Lower lobe of right lung (tissue), 2 donors: ENCODE results near the gene KNSTRN. TPM values are rescaled to one million over a fixed set of nuclear protein-coding genes. Genes with fewer than 3 reads are reported as not detected.

ENCODE experiments used
- ATAC-seq, 2 donors: fragments of 200-7000 bp; cut with Tn5 transposase; one replicate each; pipeline ENCODE4 v1.9.1; 2020 to 2022; ENCODE audit warnings: mild to moderate bottlenecking in 2 of 2, moderate library complexity in 2 of 2
- DNase-seq: peaks from one replicate; pipeline ENCODE4 v3.0.0-alpha.2; 2020
- H3K27ac ChIP-seq: fragments of 200-600 bp; one replicate; pipeline ENCODE4 v1.8.0; 2022
- H3K27me3 ChIP-seq: fragments of 200-600 bp; one replicate; pipeline ENCODE4 v1.8.0; 2022; ENCODE audit warnings: low read depth
- H3K36me3 ChIP-seq: fragments of 200-600 bp; one replicate; pipeline ENCODE4 v1.8.0; 2022; ENCODE audit warnings: mild to moderate bottlenecking
- H3K4me1 ChIP-seq: fragments of 200-600 bp; one replicate; pipeline ENCODE4 v1.8.0; 2022
- H3K4me3 ChIP-seq: fragments of 200-600 bp; one replicate; pipeline ENCODE4 v1.8.0; 2022; ENCODE audit warnings: mild to moderate bottlenecking
- H3K9me3 ChIP-seq: fragments of 200-600 bp; one replicate; pipeline ENCODE4 v1.8.0; 2022
- CTCF ChIP-seq: fragments of 200-600 bp; IDR thresholded peaks from one replicate; pipeline ENCODE4 v1.8.0; 2022; ENCODE audit warnings: antibody characterized with exemption, mild to moderate bottlenecking
- intact Hi-C: fragments of 100-400 bp; cut with DNase I; formaldehyde crosslinking; loops from one replicate; pipeline ENCODE4 v1.11.0; 2022
- total RNA-seq: library from RNA; stranded (reverse); fragmentation: NEBNext Ultra II Directional; extraction: Animal tissue kit (Norgen Biotek cat#: 25700); gene quantifications from one replicate; pipeline ENCODE4 v1.2.1, GENCODE V29; 2021
- donor health status: DM: no; HTN: yes; CAD: no; lungs with severe emphysema.

KNSTRN gene
- total RNA-seq, 1 donor from 2014 or later: 20.1 TPM

GRCh38 chr15:40416056-40416455 lies 33.5 kb downstream of the KNSTRN start:
- H3K36me3 ChIP-seq: peaks cover 74% of the 10 kb centered on the region
- H3K27ac ChIP-seq: no peak overlapping the region
- no peak overlapping the region for H3K4me3 ChIP-seq
- H3K9me3 ChIP-seq: no peaks in the 10 kb centered on the region
- no peak for ATAC-seq
- TF ChIP-seq CTCF: no peak
- H3K4me1 ChIP-seq: peaks cover 12% of the 10 kb centered on the region
- no peak for DNase-seq
- H3K27me3 ChIP-seq: no peaks in the 10 kb centered on the region
- intact Hi-C loops: no loop called here

GRCh38 chr15:40418126-40418525 lies 35.6 kb downstream of the KNSTRN start:
- H3K4me3 ChIP-seq: no peak overlapping the region
- H3K9me3 ChIP-seq: no peaks in the 10 kb centered on the region
- peaks cover 24% of the 10 kb centered on the region for H3K4me1 ChIP-seq
- ATAC-seq (no peak), DNase-seq (no peak)
- peaks cover 54% of the 10 kb centered on the region for H3K36me3 ChIP-seq
- intact Hi-C loops: no loop called here
- no peak overlapping the region for H3K27ac ChIP-seq
- no peaks in the 10 kb centered on the region for H3K27me3 ChIP-seq
- TF ChIP-seq CTCF: no peak

GRCh38 chr15:40420071-40420713 lies 37.7 kb downstream of the KNSTRN start:
- Histone ChIP-seq H3K4me3 (no peak overlapping the region), H3K27ac (no peak overlapping the region), H3K36me3 (peaks cover 33% of the 10 kb centered on the region), H3K27me3 (no peaks in the 10 kb centered on the region), H3K9me3 (no peaks in the 10 kb centered on the region), H3K4me1 (peaks cover 24% of the 10 kb centered on the region)
- ATAC-seq (no peak), DNase-seq (no peak)
- intact Hi-C loops: no loop called here
- no peak for TF ChIP-seq CTCF

DNA sequence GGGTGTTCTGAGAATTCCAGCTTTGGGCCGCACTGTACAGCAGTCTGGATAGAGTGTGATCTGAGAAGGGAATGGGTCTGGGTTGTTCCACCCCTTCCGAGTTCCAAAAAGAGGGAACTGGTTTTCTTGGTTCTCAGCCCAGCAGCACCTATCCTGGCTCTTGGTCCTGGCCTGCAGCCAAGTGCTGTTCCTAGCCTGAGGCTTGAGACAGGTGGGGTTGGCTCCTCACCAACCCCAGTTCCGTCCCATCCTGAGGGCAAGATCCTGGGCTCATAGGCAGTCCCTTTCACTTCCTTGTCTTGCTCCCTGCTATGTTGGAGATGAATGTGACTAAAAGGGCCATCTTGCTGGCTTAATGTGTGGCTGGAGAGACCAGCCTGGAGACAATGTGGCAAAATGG lies 38.3 kb downstream of the KNSTRN start:
- ATAC-seq (peak; percentile 70 to 73), DNase-seq (peak; percentile 86)
- Histone ChIP-seq H3K36me3 (peaks cover 27% of the 10 kb centered on the region), H3K4me1 (peaks cover 24% of the 10 kb centered on the region), H3K4me3 (no peak overlapping the region), H3K27me3 (no peaks in the 10 kb centered on the region), H3K9me3 (no peaks in the 10 kb centered on the region), H3K27ac (no peak overlapping the region)
- TF ChIP-seq CTCF: no peak
- intact Hi-C loops: no loop called here

DNA sequence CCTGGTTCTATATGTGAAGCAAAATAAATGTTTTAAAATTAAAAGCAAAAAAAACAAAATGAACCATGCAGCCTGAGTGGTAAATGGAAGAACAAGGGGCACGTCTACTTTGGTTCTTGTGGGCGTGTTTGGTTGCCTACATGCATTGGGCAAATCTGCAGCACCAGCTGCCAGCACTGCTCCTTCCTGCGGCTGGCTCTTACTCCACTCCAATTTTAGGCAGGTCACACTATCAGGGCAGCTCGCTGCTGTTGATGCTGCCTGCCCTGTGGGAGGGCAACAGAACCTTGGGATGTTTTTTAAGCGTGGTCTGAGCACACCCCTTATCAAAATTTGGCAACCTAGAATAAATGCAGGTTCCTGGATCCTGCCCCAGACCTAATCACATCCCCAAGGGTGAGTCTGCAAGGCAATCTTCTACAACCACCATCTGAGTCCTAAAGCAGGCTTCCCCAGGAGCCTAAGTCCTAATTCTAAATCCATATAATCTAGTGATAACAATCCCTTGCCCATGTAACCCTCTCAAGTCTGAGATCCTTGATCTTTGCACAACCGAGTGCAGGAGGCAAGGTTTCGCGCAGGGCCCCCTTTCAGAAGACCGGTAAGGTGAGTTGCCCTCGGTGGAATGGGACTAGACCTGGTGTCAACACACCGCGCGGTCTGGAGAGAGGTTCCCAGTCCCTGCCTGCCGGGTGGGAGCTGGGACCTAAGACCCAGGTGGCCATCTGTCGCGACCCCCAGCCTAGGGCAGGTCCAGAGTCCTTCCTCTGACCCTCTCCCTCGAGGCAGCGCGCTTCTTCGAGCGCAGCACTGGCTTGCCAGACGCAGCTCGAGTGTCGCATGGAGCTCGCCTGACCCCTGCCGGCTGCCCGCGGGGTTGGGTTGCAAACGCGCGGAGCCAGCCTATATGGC lies 39.0 kb downstream of the KNSTRN start:
- no peak overlapping the region for H3K4me3 ChIP-seq
- TF ChIP-seq CTCF: peak; percentile 96
- H3K36me3 ChIP-seq: peaks cover 20% of the 10 kb centered on the region
- peaks cover 24% of the 10 kb centered on the region for H3K4me1 ChIP-seq
- H3K27me3 ChIP-seq: no peaks in the 10 kb centered on the region
- H3K27ac ChIP-seq: no peak overlapping the region
- intact Hi-C loops: no loop called here
- no peaks in the 10 kb centered on the region for H3K9me3 ChIP-seq
- peak; percentile 93 to 97 for ATAC-seq
- DNase-seq: peak; percentile 89
